ENCODE results near the gene GNA15. TPM values are rescaled to one million over a fixed set of nuclear protein-coding genes. Genes with fewer than 3 reads are reported as not detected.
A peak's percentile ranks its signal among the peaks of the same experiment; 100 is the strongest.

Gene GNA15
- total and polyA plus RNA-seq, 2 of the 8 experiments (the other 6 are each of a cell fraction or from before 2014, with no cell fraction given) = 0.26 to 0.45 TPM

DNA sequence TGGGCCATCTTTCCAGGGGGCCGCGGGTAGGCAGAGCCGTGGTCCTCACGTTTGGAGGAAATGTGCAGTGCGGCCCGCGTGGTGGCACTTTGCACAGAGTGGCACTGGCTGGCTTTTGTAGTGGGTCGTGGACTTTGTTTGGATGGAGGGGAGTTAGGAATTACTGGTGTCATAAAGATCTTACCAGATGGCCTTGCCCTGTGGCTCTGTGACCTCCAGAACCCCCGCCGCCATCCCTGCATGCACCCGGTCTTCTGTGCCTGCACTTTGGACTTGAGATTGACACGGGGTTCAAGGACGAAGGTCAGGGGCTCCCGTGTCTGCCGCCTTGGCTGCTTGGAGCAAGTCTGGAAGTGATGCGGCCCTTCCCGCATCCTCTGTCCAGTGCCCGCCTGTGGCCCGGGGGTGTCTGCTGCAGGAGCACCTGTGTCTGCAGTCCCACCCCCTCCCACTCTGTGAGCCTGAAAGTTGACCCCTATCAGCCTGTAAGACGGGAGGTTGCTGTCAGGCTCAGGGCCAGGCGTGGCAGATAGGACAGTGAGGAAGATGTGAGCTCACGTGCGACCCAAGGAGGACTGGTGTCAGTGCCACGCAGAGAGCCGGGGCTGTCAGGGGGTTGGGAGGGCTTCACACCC is 39.4 kb upstream of the GNA15 start:
- H3K23me2 ChIP-seq (ENCODE audit: low read depth, low read length) = peaks cover 13% of the 10 kb centered on the region; the same call in 1 of the 2 replicates
- peak overlapping the region; percentile 66 for H3K4ac ChIP-seq (replicated peaks; ENCODE audit: insufficient read length, low read depth, low read length)
- no peak overlapping the region for H3K56ac ChIP-seq (replicated peaks; ENCODE audit: insufficient read length, low read depth, low read length)
- H2BK120ac ChIP-seq (replicated peaks; ENCODE audit: low read depth, low read length) = no peak overlapping the region
- peak overlapping the region; percentile 74 to 82 (median 79); a peak in 7 of 8 replicates for H3K4me3 ChIP-seq (ENCODE audit: extremely low read depth in 1 of 4, insufficient read depth in 2 of 4, low read depth in 3 of 4, low read length in 4 of 4)
- no peak overlapping the region for H4K91ac ChIP-seq (replicated peaks; ENCODE audit: insufficient read length, low read length)
- peaks cover 12 to 36% of the 10 kb centered on the region in 2 experiments for H4K20me1 ChIP-seq (replicated peaks in 1 of 2; ENCODE audit: control insufficient read depth in 1 of 2, insufficient read depth in 2 of 2, low read length in 2 of 2)
- peak overlapping the region; percentile 28; the same call in 1 of the 2 replicates for H3K18ac ChIP-seq (ENCODE audit: extremely low read depth, low read length)
- peak overlapping the region in 2 of 4 experiments; percentile 19 to 25; a peak in 3 of 7 replicates for H3K9ac ChIP-seq (replicated peaks in 1 of 4; ENCODE audit: extremely low read depth in 1 of 4, low read depth in 3 of 4, low read length in 3 of 4)
- peaks cover 2 to 63% of the 10 kb centered on the region in 2 experiments; a peak in 3 of 4 replicates for H3K79me2 ChIP-seq (ENCODE audit: control insufficient read depth in 1 of 2, insufficient read depth in 2 of 2, low read length in 2 of 2)
- no peak overlapping the region for H3K23ac ChIP-seq (ENCODE audit: insufficient read length)
- H3K79me1 ChIP-seq (ENCODE audit: low read depth, low read length) = peaks cover 5% of the 10 kb centered on the region
- WGBS, 2 experiments (ENCODE audit: extremely low coverage in 1 of 2, insufficient coverage in 1 of 2, insufficient read length in 1 of 2, insufficient replicate concordance in 2 of 2, low coverage in 1 of 2, low lambda C conversion rate in 2 of 2, missing lambda C conversion rate in 1 of 2) = 74% methylated on average over 25 of the region's 25 CpGs; no CpG with 5 or more reads in 1 of the 2 experiments
- H3K9me3 ChIP-seq (ENCODE audit: insufficient read depth in 2 of 2, low read depth in 1 of 2, low read length in 1 of 2) = no peaks in the 10 kb centered on the region
- H2BK5ac ChIP-seq (ENCODE audit: low read depth, low read length) = no peak overlapping the region
- peaks cover 3 to 18% (median 15%) of the 10 kb centered on the region in 4 experiments; a peak in 6 of 7 replicates for H3K4me1 ChIP-seq (replicated peaks in 1 of 4; ENCODE audit: control insufficient read depth in 3 of 4, insufficient read depth in 4 of 4, low read length in 3 of 4)
- H2BK15ac ChIP-seq (ENCODE audit: low read length) = no peak overlapping the region
- no peak overlapping the region for H3K14ac ChIP-seq (ENCODE audit: insufficient read length)
- H2BK12ac ChIP-seq (ENCODE audit: low read depth, low read length) = no peak overlapping the region
- FAIRE-seq (no peak), DNase-seq (ENCODE audit: low read depth in 1 of 2, low spot score in 2 of 2) (no peak)
- no peaks in the 10 kb centered on the region for H3K27me3 ChIP-seq (replicated peaks in 1 of 4; ENCODE audit: control insufficient read depth in 3 of 4, extremely low read depth in 1 of 4, insufficient read depth in 3 of 4, low read length in 3 of 4)
- no peaks in the 10 kb centered on the region for H3K36me3 ChIP-seq (ENCODE audit: control insufficient read depth in 2 of 4, insufficient read depth in 4 of 4, low read length in 3 of 4)
- H2BK20ac ChIP-seq (ENCODE audit: low read length) = no peak overlapping the region
- no peak overlapping the region for H3K27ac ChIP-seq (ENCODE audit: low read depth, low read length)
- TF ChIP-seq CTBP2 (IDR thresholded peaks at IDR 0.05; ENCODE audit: borderline replicate concordance, insufficient read depth, insufficient read length, low read length) (no peak), SIX5 (IDR thresholded peaks at IDR 0.05; ENCODE audit: low read depth, low read length) (no peak), JUN (IDR thresholded peaks at IDR 0.05; ENCODE audit: low read depth, low read length) (no peak)
- TF ChIP-seq, protein P1, sequence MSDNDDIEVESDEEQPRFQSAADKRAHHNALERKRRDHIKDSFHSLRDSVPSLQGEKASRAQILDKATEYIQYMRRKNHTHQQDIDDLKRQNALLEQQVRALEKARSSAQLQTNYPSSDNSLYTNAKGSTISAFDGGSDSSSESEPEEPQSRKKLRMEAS (IDR thresholded peaks at IDR 0.05) = no peak
- ChIA-PET POLR2A (ENCODE audit: partially characterized antibody) (interaction anchor here (1.4 to 1.8 kb wide), 3 partner anchors 17 to 53 kb away, joined by 3 to 6 read pairs (median 4); no protein-coding TSS in a partner anchor), CTCF (ENCODE audit: partially characterized antibody) (interaction anchor here (0.6 to 20.0 kb wide), 10 partner anchors 7 to 652 kb away, joined by 3 to 339 read pairs (median 4); no protein-coding TSS in a partner anchor)
- H4K5ac ChIP-seq (ENCODE audit: insufficient read length, low read depth, low read length) = no peak overlapping the region
- H4K8ac ChIP-seq (ENCODE audit: extremely low read depth, insufficient read depth, low read length) = peak overlapping the region; percentile 63
- peak overlapping the region; percentile 64 to 96 for H3K4me2 ChIP-seq (ENCODE audit: insufficient read depth in 1 of 2, low read depth in 2 of 2, low read length in 2 of 2)
- H2AFZ ChIP-seq (ENCODE audit: low read length) = no peak overlapping the region
- no peak overlapping the region for H2AK5ac ChIP-seq (ENCODE audit: low read depth, low read length)
